Activated gamma-delta T cell (primary cell): Measurements from ENCODE around the gene PTS.

Experiments
- DNase-seq: peaks from one replicate; lab custom pipeline; 2025; lab: John Stamatoyannopoulos, UW

Gene PTS

GRCh38 chr11:112221274-112221835 lies 4.9 kb upstream of the PTS start:
- DNase-seq: no peak

DNA sequence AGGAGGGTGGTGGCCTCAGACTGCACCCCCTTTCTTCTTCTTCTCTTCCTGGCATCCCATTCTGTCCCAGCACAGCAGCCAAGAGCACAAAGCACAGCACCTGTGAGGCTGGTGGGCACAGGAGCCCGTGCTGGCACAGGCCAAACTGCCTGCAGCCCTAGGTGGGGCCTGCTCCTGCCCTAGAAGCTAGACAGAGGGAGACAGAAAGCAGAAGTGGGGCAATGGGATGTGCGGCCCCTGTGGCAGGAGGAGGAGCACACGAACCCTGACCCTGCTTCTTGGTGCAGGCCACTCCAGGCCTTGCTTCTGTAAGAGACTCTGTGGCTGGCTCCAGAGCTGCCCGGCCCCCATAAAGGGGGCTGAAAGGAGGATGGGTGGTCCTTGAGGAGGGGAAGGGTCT lies 3.9 kb upstream of the PTS start:
- DNase-seq: no peak

GRCh38 chr11:112223121-112223520 lies 3.1 kb upstream of the PTS start:
- DNase-seq: no peak

DNA sequence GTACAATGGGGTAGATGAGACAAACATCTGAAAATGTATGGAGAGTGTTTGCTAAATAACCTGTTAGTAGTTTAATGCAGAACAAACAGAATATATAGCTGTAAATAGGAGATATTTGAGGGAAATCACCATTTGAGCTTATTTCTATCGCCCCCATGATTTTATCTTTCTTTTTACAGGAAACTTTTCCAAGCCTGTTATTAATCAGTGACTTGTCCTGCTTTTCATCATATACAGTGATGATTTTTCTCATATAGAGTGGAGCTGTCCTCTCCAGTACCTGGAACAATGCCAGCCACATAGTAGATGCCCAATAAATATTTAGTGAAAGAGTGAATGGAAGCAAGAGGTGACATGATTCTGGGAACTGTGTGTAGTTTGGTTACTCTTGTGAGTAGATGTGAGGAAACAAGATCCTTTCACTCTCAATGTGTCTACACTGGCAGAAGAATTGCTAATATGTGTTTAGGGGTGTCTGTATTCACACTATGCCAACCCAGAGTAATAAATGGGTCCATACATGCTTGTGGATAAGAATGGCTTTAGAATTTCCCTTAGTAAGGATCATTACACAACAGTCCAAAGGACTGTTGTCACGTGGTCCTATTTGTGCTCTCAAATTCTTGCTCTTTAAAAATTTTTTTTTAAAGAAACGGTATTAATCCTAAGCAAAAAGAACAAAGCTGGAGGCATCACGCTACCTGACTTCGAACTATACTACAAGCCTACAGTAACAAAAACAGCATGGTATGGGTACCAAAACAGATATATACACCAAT lies 2.3 kb upstream of the PTS start:
- DNase-seq: no peak

DNA sequence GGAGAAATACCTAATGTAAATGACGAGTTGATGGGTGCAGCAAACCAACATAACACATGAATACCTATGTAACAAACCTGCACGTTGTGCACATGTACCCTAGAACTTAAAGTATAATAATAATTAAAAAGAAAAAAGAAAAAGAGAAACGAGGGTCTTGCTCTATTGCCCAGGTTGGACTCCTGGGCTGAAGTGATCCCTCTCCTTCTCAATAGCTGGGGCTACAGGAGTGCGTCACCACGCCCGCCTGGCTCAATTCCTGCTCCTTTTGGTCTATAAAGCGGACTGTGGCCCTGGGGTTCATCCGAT lies 521 bp upstream of the PTS start:
- DNase-seq: no peak

GRCh38 chr11:112226831-112227401 lies 688 bp downstream of the PTS start:
- no peak for DNase-seq

DNA sequence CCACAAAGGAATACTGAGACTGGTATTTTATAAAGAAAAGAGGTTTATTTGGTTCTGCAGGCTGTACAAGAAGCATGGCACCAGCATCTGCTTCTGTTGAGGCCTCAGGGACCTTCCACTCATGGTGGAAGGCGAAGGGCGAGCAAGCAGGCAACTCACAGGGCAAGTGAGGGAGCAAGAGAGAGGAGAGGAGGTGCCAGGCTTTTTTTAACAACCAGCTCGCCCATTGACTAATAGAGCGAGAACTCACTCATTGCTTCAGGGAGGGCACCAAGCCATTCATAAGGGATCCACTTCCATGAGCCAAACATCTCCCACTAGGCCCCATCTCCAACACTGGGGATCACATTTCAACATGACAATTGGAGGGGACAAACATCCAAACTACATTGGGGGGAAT lies 1.2 kb downstream of the PTS start:
- no peak for DNase-seq

- DNase-seq: no peak
These were observed 2.5 kb downstream of the PTS start for GRCh38 chr11:112228706-112229105.

DNA sequence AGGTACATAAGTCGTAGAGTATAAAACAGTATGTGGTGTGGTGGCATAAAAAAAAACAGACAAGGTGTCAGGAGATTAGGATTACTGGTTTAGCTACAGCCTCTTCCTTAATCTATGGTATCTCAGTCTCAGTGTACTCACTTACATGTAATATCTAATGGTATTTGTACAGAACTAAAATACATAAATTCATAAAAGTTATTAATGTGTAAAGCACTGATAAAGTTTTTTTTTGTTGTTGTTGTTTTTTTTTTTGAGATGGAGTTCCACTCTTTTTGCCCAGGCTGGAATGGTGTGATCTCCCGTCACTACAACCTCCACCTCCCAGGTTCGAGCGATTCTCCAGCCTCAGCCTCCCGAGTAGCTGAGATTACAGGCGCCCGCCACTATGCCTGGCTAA lies 2.9 kb downstream of the PTS start:
- DNase-seq: no peak

- no peak for DNase-seq
These were observed 3.7 kb downstream of the PTS start for GRCh38 chr11:112229746-112230433.

DNA sequence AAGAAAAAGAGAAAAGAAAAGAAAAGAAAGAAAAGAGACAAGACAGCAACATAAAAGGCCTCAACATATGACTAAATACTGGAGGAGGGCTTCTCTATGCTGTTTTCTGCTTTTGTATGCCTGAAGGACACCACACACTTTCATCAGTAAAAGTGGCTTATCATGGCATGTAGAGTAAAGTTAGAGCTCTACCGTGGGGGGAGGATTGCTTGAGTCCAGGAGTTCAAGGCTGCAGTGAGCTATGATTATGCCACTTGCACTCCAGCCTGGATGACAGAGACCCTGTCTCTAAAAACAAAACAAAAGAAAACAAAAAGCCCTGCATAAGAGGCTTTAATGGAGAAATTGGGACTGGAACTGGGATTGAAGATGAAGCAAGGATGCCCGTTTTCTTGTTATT lies 5.7 kb downstream of the PTS start:
- DNase-seq: no peak

DNA sequence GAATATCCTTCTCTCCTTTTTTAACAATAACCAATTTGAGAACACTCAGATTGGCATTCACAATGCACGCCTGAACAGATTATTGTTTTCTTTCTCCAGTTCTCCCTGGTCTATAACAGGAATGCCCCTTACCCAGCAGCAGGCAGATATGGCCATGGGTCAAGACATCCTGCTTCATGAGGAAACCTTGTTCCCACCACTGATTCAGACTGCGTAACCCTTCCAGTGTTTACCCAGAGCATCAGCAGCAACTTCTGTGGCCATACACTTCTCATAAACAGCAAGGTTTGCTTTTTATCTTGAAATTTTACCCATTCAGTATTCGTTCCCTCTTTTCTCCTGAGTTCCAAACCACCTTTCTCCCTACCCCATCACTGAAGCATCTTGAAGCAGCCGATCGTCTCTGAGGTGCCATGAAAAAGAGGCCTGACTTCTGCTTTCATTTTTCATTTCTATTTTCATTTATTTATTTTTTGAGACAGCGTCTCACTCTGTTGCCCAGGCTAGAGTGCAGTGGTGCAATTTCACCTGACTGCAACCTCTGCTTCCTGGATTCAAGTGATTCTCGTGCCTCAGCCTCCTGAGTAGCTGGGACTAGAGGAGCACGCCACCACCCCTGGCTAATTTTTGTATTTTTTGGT lies 9.6 kb downstream of the PTS start:
- no peak for DNase-seq

DNA sequence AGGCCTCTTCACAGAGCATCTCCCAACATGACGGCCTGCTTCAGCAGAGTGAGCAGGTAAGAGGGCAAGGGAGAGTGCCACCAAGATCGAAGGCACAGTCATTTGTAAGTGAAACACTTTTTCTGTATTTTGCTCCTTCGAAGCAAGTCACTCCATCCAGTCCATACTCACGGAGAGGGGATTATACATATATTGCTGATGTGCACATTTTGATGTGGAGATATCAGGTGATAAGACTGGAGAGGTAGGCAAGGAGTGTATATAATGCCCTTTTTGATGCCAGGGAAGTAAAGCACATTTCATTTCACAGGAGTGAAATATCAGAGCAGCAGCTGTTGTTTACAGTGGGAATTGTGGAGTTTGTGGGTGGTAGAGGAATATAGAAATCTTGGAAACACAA lies 11.2 kb downstream of the PTS start:
- DNase-seq: no peak

- no peak for DNase-seq
These were observed 11.8 kb downstream of the PTS start for GRCh38 chr11:112238041-112238440.

- no peak for DNase-seq
These were observed 15.3 kb downstream of the PTS start for GRCh38 chr11:112241486-112241885.

DNA sequence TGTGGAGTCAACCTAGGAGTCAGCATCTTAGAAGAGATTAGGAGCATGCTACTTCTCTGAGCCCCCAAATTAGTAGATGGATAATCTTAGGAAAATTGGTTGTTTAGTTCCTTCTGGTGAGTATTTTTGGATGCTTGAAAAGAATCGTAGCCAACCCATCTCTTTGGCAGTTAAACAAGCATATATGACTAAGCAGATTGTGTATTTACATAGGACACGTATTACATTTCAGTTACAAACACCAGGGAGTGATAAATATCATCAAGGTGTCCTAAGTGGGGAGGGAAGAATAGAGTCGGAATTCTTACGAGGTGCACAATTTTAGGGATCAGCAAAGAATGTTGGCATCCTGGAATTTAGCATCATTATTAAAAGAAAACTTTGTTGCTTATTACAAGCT lies 21.0 kb downstream of the PTS start:
- no peak for DNase-seq

- no peak for DNase-seq
These were observed 22.0 kb downstream of the PTS start for GRCh38 chr11:112248201-112248600.

DNA sequence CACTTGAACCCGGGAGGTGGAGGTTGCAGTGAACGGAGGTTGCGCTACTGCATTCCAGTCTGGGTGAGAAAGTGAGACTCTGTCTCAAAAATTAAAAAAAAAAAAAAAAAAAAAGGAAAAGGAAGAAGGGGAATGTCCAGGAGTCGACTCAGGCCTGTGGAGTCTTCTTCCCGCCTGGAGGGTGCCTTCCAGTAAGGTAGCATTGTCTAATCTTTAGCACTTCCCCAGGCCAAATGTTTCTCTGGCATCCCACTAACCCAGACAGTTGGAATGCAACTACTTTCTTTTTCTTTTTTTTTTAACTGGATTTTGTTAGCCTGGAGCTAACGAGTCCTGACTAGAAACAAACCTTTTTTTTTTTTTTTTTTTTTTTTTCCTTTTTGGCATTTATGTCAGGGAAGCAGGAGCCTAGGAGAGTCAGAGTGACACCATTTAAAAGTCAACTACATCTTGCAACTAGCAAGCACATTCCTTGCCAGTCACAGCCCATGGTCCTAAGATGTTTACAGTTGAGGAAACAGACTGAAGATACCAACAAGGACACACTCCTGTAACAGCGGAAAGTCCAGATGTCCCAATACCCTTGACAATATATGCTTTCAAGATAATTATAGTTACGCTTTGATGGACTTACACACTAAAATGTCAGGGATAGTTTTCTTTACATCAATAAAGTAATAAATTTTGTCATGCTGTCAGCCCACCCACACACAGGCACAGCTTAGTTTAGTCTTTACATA lies 23.8 kb downstream of the PTS start:
- DNase-seq: no peak

DNA sequence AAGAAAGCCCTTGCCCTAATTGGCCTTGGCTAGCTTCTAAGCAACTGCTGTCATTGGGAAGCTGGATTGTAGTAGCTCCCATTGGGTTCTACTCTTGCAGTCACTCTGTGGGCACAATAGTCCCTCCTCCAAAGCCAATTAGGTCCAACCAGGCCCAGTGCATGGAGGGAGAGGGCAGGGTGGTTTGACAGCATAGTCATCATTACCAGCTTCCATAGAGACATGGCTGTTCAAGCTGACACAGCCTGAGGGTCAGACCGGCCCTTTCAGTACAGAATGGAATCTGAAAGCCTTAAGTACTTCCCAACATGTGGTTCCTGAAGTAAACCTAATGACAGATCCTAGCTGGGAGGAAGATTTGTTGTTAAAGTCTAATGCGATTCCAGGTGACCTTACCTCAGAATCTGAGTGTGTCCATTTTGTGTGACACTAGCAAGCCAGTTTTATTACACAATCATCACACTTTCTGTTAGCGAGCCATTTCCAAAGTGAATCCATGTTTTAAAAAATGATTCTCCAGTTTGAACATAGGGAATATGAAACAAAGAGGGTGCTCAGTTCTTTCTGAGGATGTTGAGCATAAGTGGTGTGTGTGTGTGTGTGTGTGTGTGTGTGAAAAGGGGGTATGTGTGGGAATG lies 27.5 kb downstream of the PTS start:
- DNase-seq: no peak

DNA sequence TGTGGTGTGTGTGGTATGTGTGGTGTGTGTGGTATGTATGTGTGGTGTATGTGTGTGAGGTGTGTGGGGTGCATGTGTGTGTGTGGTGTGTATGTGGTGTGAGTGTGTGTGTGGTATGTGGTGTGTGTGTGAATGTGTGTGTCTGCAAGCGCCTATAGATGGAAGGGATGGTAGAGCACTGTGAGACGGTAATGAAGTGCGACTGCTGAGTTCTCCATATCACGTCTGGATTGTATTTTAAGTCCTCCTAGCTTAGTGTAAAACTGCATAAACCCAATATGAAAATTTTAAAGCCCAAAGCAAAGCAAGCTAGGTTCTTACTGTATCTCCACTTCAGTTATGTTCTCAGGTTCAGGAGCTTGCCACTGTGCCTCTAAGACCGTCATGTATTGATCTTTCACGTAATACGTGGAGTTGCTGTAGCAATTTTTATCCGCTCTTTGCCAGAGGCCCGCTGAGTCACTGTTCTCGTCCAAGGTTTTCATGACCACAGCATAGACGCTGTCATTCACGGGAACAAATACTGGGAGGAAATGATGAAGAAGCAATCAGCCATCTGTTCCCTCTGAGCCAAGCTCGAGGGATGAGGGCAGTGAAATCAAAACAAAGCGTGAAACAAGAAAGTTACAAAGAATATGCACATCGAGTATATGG lies 29.0 kb downstream of the PTS start:
- DNase-seq: no peak

DNA sequence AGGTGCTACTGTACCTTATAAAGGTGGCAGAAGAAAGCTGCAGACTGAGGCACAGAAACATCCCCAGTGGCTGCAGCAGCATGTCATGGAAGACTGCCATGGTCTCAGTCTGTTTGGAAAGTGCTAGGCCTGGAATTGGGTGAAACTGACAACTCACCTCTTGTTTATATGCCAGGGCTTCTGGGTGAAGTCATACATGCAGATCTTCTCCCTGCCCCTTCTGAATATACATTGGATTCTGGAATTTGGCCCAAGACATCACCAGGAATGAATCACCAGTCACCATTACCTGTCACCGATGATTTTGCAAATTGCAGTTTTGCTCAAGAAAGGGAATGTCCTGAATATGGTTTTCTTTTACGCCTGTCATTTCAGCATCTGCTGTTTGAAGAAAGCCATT lies 34.3 kb downstream of the PTS start, which contains the start of gene PLET1:
TSS of gene PLET1 (minus strand) at position 371 of the 400 bp plus-strand sequence. CDS start at position 100, 271 bp downstream.
- no peak for DNase-seq
